ENCODE data around the gene CCDC183. TPM values are rescaled to one million over a fixed set of nuclear protein-coding genes. Genes with fewer than 3 reads are reported as not detected.
"Not testable (repeated sequence)": the region's sequence is repeated elsewhere in the genome, so short reads cannot be mapped to it uniquely, and the experiment has no call there.

The CCDC183 gene
- total RNA-seq, 2 donors from 2014 or later, result 2.4 to 20.0 TPM

- H3K27ac ChIP-seq, result not testable (repeated sequence)
These were observed 47.9 kb downstream of the CCDC183 start for GRCh38 chr9:136843801-136844740.

GRCh38 chr9:136844761-136845464 lies 48.8 kb downstream of the CCDC183 start:
- TF ChIP-seq CTCF (IDR thresholded peaks at IDR 0.05), result no peak
- H3K27ac ChIP-seq, result no peak overlapping the region
- intact Hi-C loops (cut with DNase I), result loop anchor here (10.0 kb wide), 1 partner anchor 50 kb away; the partner anchor contains the start of genes CCDC183 and TMEM141
- H3K36me3 ChIP-seq, result no peaks in the 10 kb centered on the region
- H3K27me3 ChIP-seq, result peaks cover 19% of the 10 kb centered on the region
- H3K9me3 ChIP-seq, result no peaks in the 10 kb centered on the region
- no peak overlapping the region for H3K9ac ChIP-seq (ENCODE audit: low read depth in 2 of 2, low read length in 2 of 2)
- H3K4me3 ChIP-seq, result no peak overlapping the region
- peaks cover 36% of the 10 kb centered on the region for H3K4me1 ChIP-seq
- no peak for DNase-seq

More at GRCh38 chr9:136843801-136844740, 47.9 kb downstream of the CCDC183 start:
- Histone ChIP-seq H3K27me3 (peaks cover 19% of the 10 kb centered on the region), H3K4me1 (peaks cover 36% of the 10 kb centered on the region), H3K4me3 (peak overlapping the region; percentile 15)
- peak; percentile 64 for DNase-seq
- intact Hi-C loops (cut with DNase I), result loop anchor here (10.0 kb wide), 1 partner anchor 49 kb away; the partner anchor contains the start of genes CCDC183 and TMEM141
- TF ChIP-seq CTCF (IDR thresholded peaks at IDR 0.05), result peak; percentile 67
- not testable (repeated sequence) for H3K9me3 ChIP-seq; H3K9ac ChIP-seq (ENCODE audit: low read depth in 2 of 2, low read length in 2 of 2); H3K36me3 ChIP-seq

- TF ChIP-seq CTCF (IDR thresholded peaks at IDR 0.05), result no peak
- intact Hi-C loops (cut with DNase I), result loop anchor here (10.0 kb wide), 1 partner anchor 51 kb away; the partner anchor contains the start of genes CCDC183 and TMEM141
- Histone ChIP-seq H3K27me3 (peaks cover 19% of the 10 kb centered on the region), H3K9me3 (no peaks in the 10 kb centered on the region), H3K27ac (no peak overlapping the region), H3K4me1 (peaks cover 37% of the 10 kb centered on the region), H3K9ac (ENCODE audit: low read depth in 2 of 2, low read length in 2 of 2) (no peak overlapping the region), H3K4me3 (no peak overlapping the region), H3K36me3 (no peaks in the 10 kb centered on the region)
- no peak for DNase-seq
These were observed 49.5 kb downstream of the CCDC183 start for GRCh38 chr9:136845465-136846260.

- intact Hi-C loops (cut with DNase I), result loop anchor here (10.0 kb wide), 1 partner anchor 52 kb away; the partner anchor contains the start of genes CCDC183 and TMEM141
- H3K9me3 ChIP-seq, result no peaks in the 10 kb centered on the region
- H3K4me1 ChIP-seq, result peaks cover 32% of the 10 kb centered on the region
- peak overlapping the region in 1 of 2 donors; percentile 44 for H3K9ac ChIP-seq (ENCODE audit: low read depth in 2 of 2, low read length in 2 of 2)
- peaks cover 19% of the 10 kb centered on the region for H3K27me3 ChIP-seq
- H3K4me3 ChIP-seq, result no peak overlapping the region
- no peak for TF ChIP-seq CTCF (IDR thresholded peaks at IDR 0.05)
- no peaks in the 10 kb centered on the region for H3K36me3 ChIP-seq
- H3K27ac ChIP-seq, result no peak overlapping the region
- no peak for DNase-seq
These were observed 50.4 kb downstream of the CCDC183 start for GRCh38 chr9:136846376-136847087.

Data from colonic mucosa (tissue), 4 donors.